Transverse colon (tissue), 4 donors: Measurements from ENCODE around the gene RPL10. TPM values are rescaled to one million over a fixed set of nuclear protein-coding genes. Genes with fewer than 3 reads are reported as not detected.

Source experiments
- DNase-seq: peaks from one replicate; pipeline ENCODE4 v3.0.0-alpha.2; 2019
- H3K27ac ChIP-seq, 4 donors: fragments of 200-600 bp; sonication (generic); 2 replicates each; pipeline ENCODE4 v1.5.1; 2016 to 2018; ENCODE audit warnings: inconsistent platforms in 4 of 4
- H3K27me3 ChIP-seq: fragments of 200-600 bp; sonication (generic); 2 replicates; pipeline ENCODE4 v1.5.1; 2017; ENCODE audit warnings: inconsistent platforms
- H3K36me3 ChIP-seq, 4 donors: fragments of 200-600 bp; sonication (generic); 2 replicates each; pipeline ENCODE4 v1.5.1; 2017 to 2019; ENCODE audit warnings: inconsistent platforms in 4 of 4
- H3K4me1 ChIP-seq, 4 donors: fragments of 200-600 bp; sonication (generic); 2 replicates each; pipeline ENCODE4 v1.5.1; 2017 to 2020; ENCODE audit warnings: inconsistent platforms in 4 of 4
- H3K4me3 ChIP-seq, 4 donors: fragments of 200-600 bp; sonication (generic); 1 replicate in 1 of 4; 2 replicates in 3 of 4; pipeline versions ENCODE4 v1.5.1 to v1.6.1; 2017 to 2019; ENCODE audit warnings: inconsistent platforms in 4 of 4
- H3K9me3 ChIP-seq, 2 donors: fragments of 200-600 bp; sonication (generic); 2 replicates each; pipeline ENCODE4 v1.5.1; 2017 to 2019; ENCODE audit warnings: inconsistent platforms in 2 of 2
- CTCF ChIP-seq, 5 experiments: fragments of 200-600 bp in 3 of 5; fragments of 450-650 bp in 2 of 5; sonication (generic) in 3 of 5; IDR thresholded peaks; 1 replicate in 2 of 5; 2 replicates in 3 of 5; pipeline ENCODE4 v1.5.1; 2016 to 2017; ENCODE audit warnings: antibody characterized with exemption in 5 of 5, inconsistent platforms in 3 of 5, mild to moderate bottlenecking in 2 of 5, moderate library complexity in 1 of 5
- EP300 ChIP-seq: sonication (generic); formaldehyde crosslinking; IDR thresholded peaks from one replicate; pipeline ENCODE4 v1.6.1; 2017; ENCODE audit warnings: antibody characterized with exemption, low read depth
- POLR2A ChIP-seq: fragments of 450-650 bp; IDR thresholded peaks from one replicate; pipeline ENCODE4 v1.6.1; 2016; ENCODE audit warnings: antibody characterized with exemption, mild to moderate bottlenecking, moderate library complexity
- POLR2AphosphoS5 ChIP-seq, 3 donors: sonication (generic); formaldehyde crosslinking; IDR thresholded peaks; one replicate each; pipeline ENCODE4 v1.6.1; 2016; ENCODE audit warnings: antibody characterized with exemption in 3 of 3
- WGBS, 2 donors: methylation state at CpG; one replicate each; pipeline ENCODE4 v1.1.5; 2018; ENCODE audit warnings: low coverage in 1 of 2; 5-methylcytosine and 5-hydroxymethylcytosine counted together
- in situ Hi-C, 4 donors: fragments of 200-750 bp; cut with MboI; loops; one replicate each; pipeline versions ENCODE4 v1.15.0 to v1.15.1; 2017; ENCODE audit warnings: low sequenced_read_pairs in 3 of 4, low pct_ligation_motif_present in 1 of 4, low pct_unique_long_range_greater_than_20kb in 1 of 4
- intact Hi-C: fragments of 100-400 bp; cut with DNase I; formaldehyde crosslinking; loops from one replicate; pipeline ENCODE4 v1.15.1; 2023; ENCODE audit warnings: low total_unique reads
- small RNA-seq, 4 donors: library from RNA; depleted of rRNA; stranded (forward); fragments of <200 nt; gene quantifications; one replicate each; pipeline ENCODE3, GENCODE V24; 2016
- total RNA-seq, 4 donors: library from RNA; depleted of rRNA; stranded (reverse); fragments of >200 nt; gene quantifications; one replicate each; pipeline ENCODE4 v1.1.0, GENCODE V29; 2016

Gene RPL10
- total RNA-seq, 4 donors from 2014 or later = 1,352 to 4,861 (median 3,415) TPM

- Histone ChIP-seq H3K27me3 (no peaks in the 10 kb centered on the region), H3K36me3 (no peaks in the 10 kb centered on the region), H3K4me1 (peaks cover 0 to 16% (median 8%) of the 10 kb centered on the region in 4 donors), H3K9me3 (no peaks in the 10 kb centered on the region), H3K27ac (no peak overlapping the region), H3K4me3 (no peak overlapping the region)
- TF ChIP-seq CTCF (IDR thresholded peaks at IDR 0.05) (no peak), POLR2A (no peak), POLR2AphosphoS5 (IDR thresholded peaks at IDR 0.05) (no peak), EP300 (no peak)
- intact Hi-C loops = no loop called here
- no peak for DNase-seq
- in situ Hi-C loops = no loop called here
- WGBS, 2 donors = 90 to 100% methylated on average over 3 to 14 of the region's 14 CpGs
Observed at GRCh38 chrX:154448484-154448883, 50.3 kb downstream of the RPL10 start.

GRCh38 chrX:154449618-154450017 is 51.4 kb downstream of the RPL10 start:
- H3K4me1 ChIP-seq = peaks cover 0 to 12% (median 7%) of the 10 kb centered on the region in 4 donors
- TF ChIP-seq POLR2A (no peak), POLR2AphosphoS5 (IDR thresholded peaks at IDR 0.05) (no peak), CTCF (IDR thresholded peaks at IDR 0.05) (no peak), EP300 (no peak)
- in situ Hi-C loops = no loop called here
- no peaks in the 10 kb centered on the region for H3K36me3 ChIP-seq
- H3K27ac ChIP-seq = no peak overlapping the region
- H3K9me3 ChIP-seq = no peaks in the 10 kb centered on the region
- no peak for DNase-seq
- H3K27me3 ChIP-seq = no peaks in the 10 kb centered on the region
- no peak overlapping the region for H3K4me3 ChIP-seq
- intact Hi-C loops = loop anchor here (5.0 kb wide), 1 partner anchor 42 kb away; the partner anchor contains the start of gene DNASE1L1
- WGBS, 2 donors = 91% methylated on average over 18 of the region's 18 CpGs; no CpG with 5 or more reads in 1 of the 2 donors

GRCh38 chrX:154450312-154450711 is 52.1 kb downstream of the RPL10 start:
- no peak for TF ChIP-seq POLR2A
- TF ChIP-seq EP300 = no peak
- TF ChIP-seq POLR2AphosphoS5 (IDR thresholded peaks at IDR 0.05) = no peak
- no peak for TF ChIP-seq CTCF (IDR thresholded peaks at IDR 0.05)
- DNase-seq = no peak
- H3K27me3 ChIP-seq = no peaks in the 10 kb centered on the region
- H3K4me3 ChIP-seq = no peak overlapping the region
- no peaks in the 10 kb centered on the region for H3K36me3 ChIP-seq
- H3K9me3 ChIP-seq = no peaks in the 10 kb centered on the region
- WGBS, 2 donors = 89% methylated on average over 17 of the region's 17 CpGs; no CpG with 5 or more reads in 1 of the 2 donors
- intact Hi-C loops (loop anchor here (5.0 kb wide), 1 partner anchor 43 kb away; the partner anchor contains the start of gene DNASE1L1), in situ Hi-C loops (no loop called here)
- H3K4me1 ChIP-seq = peaks cover 0 to 5% (median under 1%) of the 10 kb centered on the region in 4 donors
- no peak overlapping the region for H3K27ac ChIP-seq

Small RNAs within 50 kb of the gene (small RNA-seq; reads per million reads assigned to genes)
- gene MIR6858 (0 to 0.56 (median 0.39) reads per million in 4 donors), gene SNORA70 (0 reads per million in 4 donors)

Other genes starting within 250 kb of the RPL10 start
- gene OPN1MW, start 215.8 kb upstream of the RPL10 start, total RNA-seq = not detected
- not detected for gene OPN1MW2, start 178.6 kb upstream of the RPL10 start, total RNA-seq
- gene OPN1MW3, start 140.8 kb upstream of the RPL10 start, total RNA-seq = not detected
- gene TEX28, start 103.3 kb upstream of the RPL10 start, total RNA-seq = not detected
- gene TKTL1, start 102.6 kb upstream of the RPL10 start, total RNA-seq = not detected
- 1,000 to 10,000 TPM in 2 of 4 donors, 100 to 1,000 TPM in 2; 632 to 3,163 (median 1,262) TPM for gene FLNA, start 23.7 kb upstream of the RPL10 start, total RNA-seq
- 10 to 100 TPM; 27.3 to 89.8 (median 55.5) TPM for gene EMD, start 19.1 kb upstream of the RPL10 start, total RNA-seq
- 100 to 1,000 TPM in 1 of 4 donors, 10 to 100 TPM in 3; 15.9 to 156 (median 36.9) TPM for gene DNASE1L1, start 10.9 kb downstream of the RPL10 start, total RNA-seq
- gene TAFAZZIN, start 13.2 kb downstream of the RPL10 start, total RNA-seq = 100 to 1,000 TPM in 2 of 4 donors, 10 to 100 TPM in 2; 46.7 to 495 (median 101) TPM
- 100 to 1,000 TPM in 1 of 4 donors, 10 to 100 TPM in 3; 26.5 to 118 (median 61.7) TPM for gene ATP6AP1, start 30.3 kb downstream of the RPL10 start, total RNA-seq
- 100 to 1,000 TPM in 3 of 4 donors, 10 to 100 TPM in 1; 86.6 to 173 (median 119) TPM for gene GDI1, start 38.8 kb downstream of the RPL10 start, total RNA-seq
- 100 to 1,000 TPM in 1 of 4 donors, 10 to 100 TPM in 3; 39.9 to 130 (median 52.0) TPM for gene FAM50A, start 45.8 kb downstream of the RPL10 start, total RNA-seq
- 100 to 1,000 TPM in 1 of 4 donors, 10 to 100 TPM in 3; 17.3 to 128 (median 52.8) TPM for gene PLXNA3, start 59.9 kb downstream of the RPL10 start, total RNA-seq
- 10 to 100 TPM in 2 of 4 donors, 1 to 10 TPM in 1, not detected in 1; 3.0 to 28.4 (median 23.3) TPM for gene LAGE3, start 80.9 kb downstream of the RPL10 start, total RNA-seq
- 10 to 100 TPM; 19.9 to 50.7 (median 42.7) TPM for gene UBL4A, start 88.2 kb downstream of the RPL10 start, total RNA-seq
- gene SLC10A3, start 92.3 kb downstream of the RPL10 start, total RNA-seq = 100 to 1,000 TPM in 1 of 4 donors, 10 to 100 TPM in 3; 26.7 to 117 (median 34.4) TPM
- 100 to 1,000 TPM in 1 of 4 donors, 10 to 100 TPM in 3; 62.7 to 112 (median 72.5) TPM for gene FAM3A, start 117.9 kb downstream of the RPL10 start, total RNA-seq
- gene G6PD, start 148.5 kb downstream of the RPL10 start, total RNA-seq = 10 to 100 TPM in 3 of 4 donors, 1 to 10 TPM in 1; 7.4 to 24.4 (median 19.3) TPM
- 10 to 100 TPM; 12.2 to 61.1 (median 25.1) TPM for gene IKBKG, start 149.2 kb downstream of the RPL10 start, total RNA-seq
- gene CTAG1A, start 186.8 kb downstream of the RPL10 start, total RNA-seq = not detected
- gene CTAG1B, start 220.9 kb downstream of the RPL10 start, total RNA-seq = not detected